ENCODE measurements around the gene SMCO2. TPM values are rescaled to one million over a fixed set of nuclear protein-coding genes. Genes with fewer than 3 reads are reported as not detected.

Gene SMCO2
- total and polyA plus RNA-seq, 2 of the 4 experiments (the other 2 are of a cell fraction) = 0.19 TPM; not detected in 1

GRCh38 chr12:27498149-27498548 lies 51.6 kb downstream of the SMCO2 start:
- 50% methylated on average over 1 of the region's 4 CpGs; no CpG with 5 or more reads in 1 of the 2 experiments for WGBS, 2 experiments (ENCODE audit: extremely low coverage in 2 of 2, insufficient read length in 1 of 2)
- POLR2A ChIA-PET (ENCODE audit: unreplicated experiment) = no interaction called here

More at GRCh38 chr12:27498149-27498548, 51.6 kb downstream of the SMCO2 start:
- Histone ChIP-seq H4K91ac (ENCODE audit: insufficient read depth, low read depth, low read length) (no peak overlapping the region), H4K8ac (ENCODE audit: low read depth in 2 of 2, low read length in 2 of 2) (no peak overlapping the region), H2AFZ (replicated peaks; ENCODE audit: low read length, poor library complexity) (no peak overlapping the region), H3K4me1 (ENCODE audit: control insufficient read depth, insufficient read depth, low read length) (no peaks in the 10 kb centered on the region), H3K79me1 (ENCODE audit: low read depth in 1 of 2, low read length in 2 of 2) (no peaks in the 10 kb centered on the region), H4K5ac (ENCODE audit: low read depth, low read length) (no peak overlapping the region), H3K9me3 (ENCODE audit: control insufficient read depth, insufficient read depth, low read length) (no peaks in the 10 kb centered on the region), H3K14ac (replicated peaks; ENCODE audit: low read depth, low read length) (no peak overlapping the region), H2AK9ac (replicated peaks; ENCODE audit: low read depth, low read length, poor library complexity) (no peak overlapping the region), H3K18ac (ENCODE audit: low read depth, low read length) (no peak overlapping the region), H3K9ac (ENCODE audit: low read depth, low read length) (no peak overlapping the region), H3K4me3 (ENCODE audit: insufficient read depth, low read depth, low read length) (no peak overlapping the region), H2AK5ac (ENCODE audit: low read depth, low read length) (no peak overlapping the region), H3K56ac (ENCODE audit: extremely low read depth, insufficient read depth, low read length) (no peak overlapping the region), H3K9me1 (ENCODE audit: insufficient read depth, low read length) (no peaks in the 10 kb centered on the region), H2BK5ac (ENCODE audit: low read depth, low read length, poor library complexity, severe bottlenecking) (no peak overlapping the region), H3K36me3 (ENCODE audit: control insufficient read depth, insufficient read depth, low read length) (no peaks in the 10 kb centered on the region), H3K27ac (ENCODE audit: insufficient read depth, low read length) (no peak overlapping the region), H3K23ac (ENCODE audit: low read depth, low read length) (no peak overlapping the region), H3K4me2 (ENCODE audit: low read depth, low read length) (no peak overlapping the region), H3K4ac (ENCODE audit: low read depth, low read length) (no peak overlapping the region), H3K27me3 (ENCODE audit: control insufficient read depth, insufficient read depth, low read length) (no peaks in the 10 kb centered on the region), H4K20me1 (ENCODE audit: insufficient read depth, low read length) (no peaks in the 10 kb centered on the region), H2BK15ac (ENCODE audit: low read depth, low read length) (no peak overlapping the region), H2BK120ac (ENCODE audit: low read depth, low read length) (no peak overlapping the region), H2BK20ac (ENCODE audit: low read depth, low read length) (no peak overlapping the region)
- no TSS peak for BruUV-seq (replicated peaks)
- no peak for TF ChIP-seq SMC3 (IDR thresholded peaks at IDR 0.05; ENCODE audit: low read depth, low read length)
- no peak for TF ChIP-seq CHD1 (IDR thresholded peaks at IDR 0.05; ENCODE audit: low read depth, low read length)
- no peak for TF ChIP-seq MAZ (IDR thresholded peaks at IDR 0.05; ENCODE audit: borderline replicate concordance, low read depth, low read length)
- no peak for TF ChIP-seq USF2 (IDR thresholded peaks at IDR 0.05; ENCODE audit: low read depth, low read length)
- no peak for TF ChIP-seq CEBPB (IDR thresholded peaks at IDR 0.05; ENCODE audit: low read depth, low read length)
- no peak for TF ChIP-seq FOS (IDR thresholded peaks at IDR 0.05; ENCODE audit: low read depth, low read length)
- TF ChIP-seq BHLHE40 (IDR thresholded peaks at IDR 0.05; ENCODE audit: low read depth, low read length) = no peak
- no peak for TF ChIP-seq MAFK (IDR thresholded peaks at IDR 0.05; ENCODE audit: low read depth, low read length)
- TF ChIP-seq RAD21 (IDR thresholded peaks at IDR 0.05; ENCODE audit: low read length) = no peak
- TF ChIP-seq CTCF (conservative IDR thresholded peaks at IDR 0.05; ENCODE audit: low read depth, low read length) = no peak
- TF ChIP-seq POLR2A (IDR thresholded peaks at IDR 0.05; ENCODE audit: low read depth, low read length) = no peak
- TF ChIP-seq MXI1 (IDR thresholded peaks at IDR 0.05; ENCODE audit: borderline replicate concordance, low read depth, low read length) = no peak
- TF ChIP-seq NFE2L2 (IDR thresholded peaks at IDR 0.05; ENCODE audit: low read depth, low read length) = no peak
- no peak for TF ChIP-seq RCOR1 (IDR thresholded peaks at IDR 0.05; ENCODE audit: insufficient replicate concordance, low read length)
- TF ChIP-seq RFX5 (IDR thresholded peaks at IDR 0.05; ENCODE audit: low read depth, low read length) = no peak
- no peak for TF ChIP-seq ELK1 (IDR thresholded peaks at IDR 0.05; ENCODE audit: borderline replicate concordance, low read depth, low read length)
- DNase-seq (no peak), ATAC-seq (ENCODE audit: low read depth) (no peak)
- dilution Hi-C loops (cut with HindIII; ENCODE audit: low sequenced_read_pairs, unreplicated experiment) = no loop called here
- in situ Hi-C loops (cut with MboI; ENCODE audit: low sequenced_read_pairs) = no loop called here
- CTCF ChIA-PET = no interaction called here
- intact Hi-C loops (cut with micrococcal nuclease) = no loop called here
